Urothelium cell line (cell line): Measurements from ENCODE around the gene DDX10.
A peak's percentile ranks its signal among the peaks of the same experiment; 100 is the strongest.
"Not testable (repeated sequence)": the region's sequence is repeated elsewhere in the genome, so short reads cannot be mapped to it uniquely, and the experiment has no call there.

ENCODE experiments used
- DNase-seq: peaks from one replicate; pipeline ENCODE4 v3.0.0; 2011; ENCODE audit warnings: low spot score, mixed read lengths
- FAIRE-seq: peaks from 2 replicates; lab custom pipeline; 2011; peaks lifted over from hg19 to GRCh38; lab: Jason Lieb, UNC

Gene DDX10

GRCh38 chr11:108664730-108665525 lies at the start of gene DDX10:
DDX10 (plus strand) TSS chr11:108665069; CDS start chr11:108665154, 85 bp downstream.
- FAIRE-seq, result peak; percentile 35

GRCh38 chr11:108616549-108616948 lies 48.3 kb upstream of the DDX10 start:
- FAIRE-seq, result no peak
- peak; percentile 88 for DNase-seq

More at GRCh38 chr11:108664730-108665525, at the start of gene DDX10:
- peak; percentile 98 for DNase-seq

- DNase-seq, result no peak
- FAIRE-seq, result no peak
Measured at GRCh38 chr11:108617055-108617454, 47.8 kb upstream of the DDX10 start.

- no peak for FAIRE-seq
- no peak for DNase-seq
Measured at GRCh38 chr11:108618529-108618928, 46.3 kb upstream of the DDX10 start.

- FAIRE-seq, result no peak
- DNase-seq, result no peak
Measured at GRCh38 chr11:108620958-108621772, 43.7 kb upstream of the DDX10 start.

- DNase-seq (no peak), FAIRE-seq (no peak)
Measured at GRCh38 chr11:108622341-108622740, 42.5 kb upstream of the DDX10 start.

GRCh38 chr11:108624196-108624925 lies 40.5 kb upstream of the DDX10 start:
- FAIRE-seq (no peak), DNase-seq (no peak)

GRCh38 chr11:108628326-108628725 lies 36.5 kb upstream of the DDX10 start:
- DNase-seq, result no peak
- no peak for FAIRE-seq

GRCh38 chr11:108628812-108629211 lies 36.1 kb upstream of the DDX10 start:
- FAIRE-seq (no peak), DNase-seq (no peak)

GRCh38 chr11:108629274-108629673 lies 35.6 kb upstream of the DDX10 start:
- no peak for FAIRE-seq
- DNase-seq, result no peak

GRCh38 chr11:108632041-108632704 lies 32.7 kb upstream of the DDX10 start:
- DNase-seq (no peak), FAIRE-seq (no peak)

GRCh38 chr11:108635106-108635505 lies 29.8 kb upstream of the DDX10 start:
- FAIRE-seq (no peak), DNase-seq (no peak)

- FAIRE-seq (no peak), DNase-seq (no peak)
Measured at GRCh38 chr11:108636222-108636621, 28.6 kb upstream of the DDX10 start.

- no peak for FAIRE-seq
- no peak for DNase-seq
Measured at GRCh38 chr11:108639146-108639545, 25.7 kb upstream of the DDX10 start.

GRCh38 chr11:108641752-108642151 lies 23.1 kb upstream of the DDX10 start:
- not testable (repeated sequence) for FAIRE-seq, DNase-seq

GRCh38 chr11:108643974-108644373 lies 20.9 kb upstream of the DDX10 start:
- DNase-seq (no peak), FAIRE-seq (no peak)

GRCh38 chr11:108645970-108646369 lies 18.9 kb upstream of the DDX10 start:
- DNase-seq (no peak), FAIRE-seq (no peak)

GRCh38 chr11:108647387-108647700 lies 17.5 kb upstream of the DDX10 start:
- DNase-seq, result no peak
- no peak for FAIRE-seq

- FAIRE-seq (no peak), DNase-seq (peak; percentile 67)
Measured at GRCh38 chr11:108647701-108648527, 17.0 kb upstream of the DDX10 start.

- FAIRE-seq (peak; percentile 27), DNase-seq (no peak)
Measured at GRCh38 chr11:108648528-108648885, 16.4 kb upstream of the DDX10 start.
